ENCODE results near the gene TSPAN17.

DNA sequence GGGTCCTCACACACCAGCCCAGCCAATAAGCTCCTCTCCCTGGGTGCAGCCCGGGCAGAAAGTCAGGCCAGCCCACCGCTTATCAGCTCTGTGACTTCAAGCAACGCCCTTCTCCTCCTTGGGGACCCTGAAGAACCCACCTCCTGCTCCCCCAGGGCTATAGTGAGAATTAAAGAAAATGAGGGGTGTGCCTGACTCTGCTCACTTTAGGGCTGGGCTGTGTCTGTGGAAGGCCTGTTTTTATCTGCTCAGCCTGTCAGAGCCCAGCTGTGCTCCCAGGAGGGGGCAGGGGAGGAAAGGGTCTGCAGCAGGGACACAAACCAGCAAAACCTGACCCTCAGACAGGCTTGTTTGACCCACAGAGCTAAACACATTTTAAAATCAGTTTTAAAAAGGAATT lies 41.3 kb upstream of the TSPAN17 start:
- TF ChIP-seq BACH2 (CRISPR knock-in tag; IDR thresholded peaks at IDR 0.05; ENCODE audit: borderline replicate concordance): no peak
- TF ChIP-seq PPARA (CRISPR knock-in tag; IDR thresholded peaks at IDR 0.05; ENCODE audit: borderline replicate concordance): no peak
- TF ChIP-seq ZNF70 (CRISPR knock-in tag; IDR thresholded peaks at IDR 0.05): no peak
- TF ChIP-seq ARNTL (CRISPR knock-in tag; IDR thresholded peaks at IDR 0.05; ENCODE audit: borderline replicate concordance, low read depth): no peak
- no peak for TF ChIP-seq ZFP30 (CRISPR knock-in tag; IDR thresholded peaks at IDR 0.05)
- TF ChIP-seq, protein P1, sequence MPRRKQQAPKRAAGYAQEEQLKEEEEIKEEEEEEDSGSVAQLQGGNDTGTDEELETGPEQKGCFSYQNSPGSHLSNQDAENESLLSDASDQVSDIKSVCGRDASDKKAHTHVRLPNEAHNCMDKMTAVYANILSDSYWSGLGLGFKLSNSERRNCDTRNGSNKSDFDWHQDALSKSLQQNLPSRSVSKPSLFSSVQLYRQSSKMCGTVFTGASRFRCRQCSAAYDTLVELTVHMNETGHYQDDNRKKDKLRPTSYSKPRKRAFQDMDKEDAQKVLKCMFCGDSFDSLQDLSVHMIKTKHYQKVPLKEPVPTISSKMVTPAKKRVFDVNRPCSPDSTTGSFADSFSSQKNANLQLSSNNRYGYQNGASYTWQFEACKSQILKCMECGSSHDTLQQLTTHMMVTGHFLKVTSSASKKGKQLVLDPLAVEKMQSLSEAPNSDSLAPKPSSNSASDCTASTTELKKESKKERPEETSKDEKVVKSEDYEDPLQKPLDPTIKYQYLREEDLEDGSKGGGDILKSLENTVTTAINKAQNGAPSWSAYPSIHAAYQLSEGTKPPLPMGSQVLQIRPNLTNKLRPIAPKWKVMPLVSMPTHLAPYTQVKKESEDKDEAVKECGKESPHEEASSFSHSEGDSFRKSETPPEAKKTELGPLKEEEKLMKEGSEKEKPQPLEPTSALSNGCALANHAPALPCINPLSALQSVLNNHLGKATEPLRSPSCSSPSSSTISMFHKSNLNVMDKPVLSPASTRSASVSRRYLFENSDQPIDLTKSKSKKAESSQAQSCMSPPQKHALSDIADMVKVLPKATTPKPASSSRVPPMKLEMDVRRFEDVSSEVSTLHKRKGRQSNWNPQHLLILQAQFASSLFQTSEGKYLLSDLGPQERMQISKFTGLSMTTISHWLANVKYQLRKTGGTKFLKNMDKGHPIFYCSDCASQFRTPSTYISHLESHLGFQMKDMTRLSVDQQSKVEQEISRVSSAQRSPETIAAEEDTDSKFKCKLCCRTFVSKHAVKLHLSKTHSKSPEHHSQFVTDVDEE (CRISPR knock-in tag; IDR thresholded peaks at IDR 0.05): no peak
- TF ChIP-seq, protein P2, sequence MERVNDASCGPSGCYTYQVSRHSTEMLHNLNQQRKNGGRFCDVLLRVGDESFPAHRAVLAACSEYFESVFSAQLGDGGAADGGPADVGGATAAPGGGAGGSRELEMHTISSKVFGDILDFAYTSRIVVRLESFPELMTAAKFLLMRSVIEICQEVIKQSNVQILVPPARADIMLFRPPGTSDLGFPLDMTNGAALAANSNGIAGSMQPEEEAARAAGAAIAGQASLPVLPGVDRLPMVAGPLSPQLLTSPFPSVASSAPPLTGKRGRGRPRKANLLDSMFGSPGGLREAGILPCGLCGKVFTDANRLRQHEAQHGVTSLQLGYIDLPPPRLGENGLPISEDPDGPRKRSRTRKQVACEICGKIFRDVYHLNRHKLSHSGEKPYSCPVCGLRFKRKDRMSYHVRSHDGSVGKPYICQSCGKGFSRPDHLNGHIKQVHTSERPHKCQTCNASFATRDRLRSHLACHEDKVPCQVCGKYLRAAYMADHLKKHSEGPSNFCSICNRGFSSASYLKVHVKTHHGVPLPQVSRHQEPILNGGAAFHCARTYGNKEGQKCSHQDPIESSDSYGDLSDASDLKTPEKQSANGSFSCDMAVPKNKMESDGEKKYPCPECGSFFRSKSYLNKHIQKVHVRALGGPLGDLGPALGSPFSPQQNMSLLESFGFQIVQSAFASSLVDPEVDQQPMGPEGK (CRISPR knock-in tag; IDR thresholded peaks at IDR 0.05; ENCODE audit: borderline replicate concordance): no peak
- TF ChIP-seq ZNF565 (CRISPR knock-in tag; conservative IDR thresholded peaks at IDR 0.05; ENCODE audit: low read depth): no peak
- no peak for TF ChIP-seq ZC3H10 (CRISPR knock-in tag; IDR thresholded peaks at IDR 0.05)
- TF ChIP-seq ZFP3 (CRISPR knock-in tag; IDR thresholded peaks at IDR 0.05): no peak
- TF ChIP-seq SNAI2 (CRISPR knock-in tag; IDR thresholded peaks at IDR 0.05): no peak
- TF ChIP-seq, protein P3, sequence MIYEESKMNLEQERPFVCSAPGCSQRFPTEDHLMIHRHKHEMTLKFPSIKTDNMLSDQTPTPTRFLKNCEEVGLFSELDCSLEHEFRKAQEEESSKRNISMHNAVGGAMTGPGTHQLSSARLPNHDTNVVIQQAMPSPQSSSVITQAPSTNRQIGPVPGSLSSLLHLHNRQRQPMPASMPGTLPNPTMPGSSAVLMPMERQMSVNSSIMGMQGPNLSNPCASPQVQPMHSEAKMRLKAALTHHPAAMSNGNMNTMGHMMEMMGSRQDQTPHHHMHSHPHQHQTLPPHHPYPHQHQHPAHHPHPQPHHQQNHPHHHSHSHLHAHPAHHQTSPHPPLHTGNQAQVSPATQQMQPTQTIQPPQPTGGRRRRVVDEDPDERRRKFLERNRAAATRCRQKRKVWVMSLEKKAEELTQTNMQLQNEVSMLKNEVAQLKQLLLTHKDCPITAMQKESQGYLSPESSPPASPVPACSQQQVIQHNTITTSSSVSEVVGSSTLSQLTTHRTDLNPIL (CRISPR knock-in tag; IDR thresholded peaks at IDR 0.05; ENCODE audit: low read depth): no peak

Data from SK-N-SH treated with all-trans-retinoic acid at 6 μM for 48 hours (cell line).